HG02763 (cell line): Measurements from ENCODE around the gene NOXO1.
A peak's percentile ranks its signal among the peaks of the same experiment; 100 is the strongest.

ENCODE experiments used
- ATAC-seq: cut with Tn5 transposase; IDR thresholded peaks from one replicate; pipeline ENCODE4 v1.9.1; 2021; ENCODE audit warnings: mild to moderate bottlenecking, moderate library complexity; ENCODE audit not compliant: unreplicated experiment

Gene NOXO1

DNA sequence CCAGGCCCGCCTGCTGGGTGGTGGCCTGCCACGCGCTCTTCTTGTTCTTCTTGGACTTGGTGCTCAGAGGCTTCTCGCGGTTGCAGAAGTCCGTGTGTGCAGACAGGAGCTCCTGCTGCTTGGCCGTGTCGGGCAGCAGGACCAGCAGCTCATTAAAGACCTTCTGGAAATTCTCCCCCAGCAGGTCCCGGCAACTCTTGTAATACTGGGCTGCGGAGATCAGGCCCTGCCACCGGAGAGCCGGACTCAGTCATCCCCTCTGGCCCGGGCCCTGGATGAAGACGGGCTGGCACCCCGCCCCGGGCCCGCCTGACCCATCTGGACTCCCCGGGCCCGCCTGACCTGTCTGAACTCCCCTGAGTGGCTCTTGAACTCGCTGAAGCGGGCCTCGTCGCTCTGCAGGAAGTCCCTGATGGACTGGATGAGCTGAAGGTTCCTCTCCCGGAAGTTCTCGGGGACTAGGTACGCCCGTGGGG lies 17.1 kb upstream of the NOXO1 start:
- no peak for ATAC-seq

DNA sequence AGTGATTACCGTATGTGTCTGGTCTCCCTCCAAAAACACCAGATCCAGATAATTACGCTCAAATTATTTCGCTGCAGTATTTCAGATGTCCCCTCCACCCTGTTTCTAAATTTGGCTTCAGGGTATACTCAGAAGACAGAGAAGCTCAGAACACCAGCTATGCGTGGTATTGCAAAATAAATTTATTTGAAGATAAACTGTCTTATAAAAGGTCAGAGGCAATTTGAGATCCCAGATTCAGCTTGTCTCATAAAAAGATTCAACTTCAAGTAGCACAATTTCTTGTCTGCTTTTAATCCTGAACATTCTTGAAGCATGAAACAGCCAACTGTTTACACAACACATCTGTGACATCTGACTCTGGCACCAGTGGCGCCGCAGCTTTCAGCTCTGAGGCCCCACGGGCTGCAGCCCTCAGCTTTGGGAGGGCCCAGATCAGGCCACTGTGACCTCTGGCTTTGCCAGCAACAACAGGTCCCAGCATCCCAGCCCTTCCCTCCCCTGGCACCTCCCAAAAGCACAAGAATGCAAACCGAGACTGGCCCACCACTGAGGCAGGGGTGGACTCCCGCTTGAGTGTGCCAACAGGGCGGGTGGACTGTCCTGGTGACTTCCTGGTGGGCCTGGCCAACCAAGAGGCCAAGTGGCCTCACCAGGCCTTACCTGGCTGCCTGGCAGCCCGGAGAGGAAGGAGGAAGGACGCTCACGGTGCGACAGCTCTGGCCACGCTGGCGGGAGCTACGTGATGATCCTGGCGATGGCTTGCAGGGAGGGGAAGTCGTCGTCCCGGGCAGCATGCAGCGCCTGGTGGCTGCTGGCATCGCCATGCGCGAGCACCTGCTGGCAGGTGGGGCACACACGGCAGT lies 16.5 kb upstream of the NOXO1 start:
- no peak for ATAC-seq

DNA sequence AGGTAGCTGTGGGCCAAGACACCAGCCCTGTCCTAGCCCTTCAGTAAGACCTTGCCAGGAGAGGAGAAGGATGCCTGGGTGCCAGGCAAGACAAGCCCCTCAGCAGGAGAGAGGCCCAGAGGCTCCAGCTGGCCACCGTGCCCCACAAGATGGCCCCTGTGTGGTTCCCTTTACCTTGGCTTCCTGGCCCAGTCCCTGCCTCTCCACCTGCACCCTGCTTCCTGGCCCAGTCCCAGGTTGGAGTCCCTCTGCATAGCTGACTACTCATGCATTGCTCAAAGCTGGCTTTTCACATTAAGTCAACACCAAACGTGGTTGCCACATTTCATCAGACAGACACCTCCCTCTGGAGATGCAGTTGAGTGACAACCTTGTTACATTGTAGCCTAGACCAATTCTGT lies 12.5 kb upstream of the NOXO1 start:
- no peak for ATAC-seq

DNA sequence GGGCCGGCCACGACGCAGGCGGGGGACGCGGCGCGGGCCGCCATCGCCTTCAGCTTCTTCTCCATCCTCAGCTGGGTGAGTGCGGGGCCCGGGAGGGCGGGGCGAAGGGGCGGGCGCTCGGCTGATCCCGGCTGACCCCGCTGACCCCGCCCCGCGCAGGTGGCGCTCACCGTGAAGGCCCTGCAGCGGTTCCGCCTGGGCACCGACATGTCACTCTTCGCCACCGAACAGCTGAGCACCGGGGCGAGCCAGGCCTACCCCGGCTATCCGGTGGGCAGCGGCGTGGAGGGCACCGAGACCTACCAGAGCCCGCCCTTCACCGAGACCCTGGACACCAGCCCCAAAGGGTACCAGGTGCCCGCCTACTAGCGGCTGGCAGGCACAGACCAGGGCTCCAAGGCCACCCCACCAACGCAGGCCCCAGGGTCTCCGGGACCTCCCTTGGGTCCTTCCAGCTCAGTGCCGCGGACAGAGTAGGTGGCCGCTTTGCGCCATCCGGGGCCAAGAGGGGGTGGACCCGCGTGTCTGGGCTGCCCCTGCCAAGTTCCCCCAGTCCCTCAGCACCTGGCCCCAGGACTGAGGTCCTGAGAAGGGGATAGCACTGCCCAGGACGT lies 11.5 kb upstream of the NOXO1 start:
- no peak for ATAC-seq

DNA sequence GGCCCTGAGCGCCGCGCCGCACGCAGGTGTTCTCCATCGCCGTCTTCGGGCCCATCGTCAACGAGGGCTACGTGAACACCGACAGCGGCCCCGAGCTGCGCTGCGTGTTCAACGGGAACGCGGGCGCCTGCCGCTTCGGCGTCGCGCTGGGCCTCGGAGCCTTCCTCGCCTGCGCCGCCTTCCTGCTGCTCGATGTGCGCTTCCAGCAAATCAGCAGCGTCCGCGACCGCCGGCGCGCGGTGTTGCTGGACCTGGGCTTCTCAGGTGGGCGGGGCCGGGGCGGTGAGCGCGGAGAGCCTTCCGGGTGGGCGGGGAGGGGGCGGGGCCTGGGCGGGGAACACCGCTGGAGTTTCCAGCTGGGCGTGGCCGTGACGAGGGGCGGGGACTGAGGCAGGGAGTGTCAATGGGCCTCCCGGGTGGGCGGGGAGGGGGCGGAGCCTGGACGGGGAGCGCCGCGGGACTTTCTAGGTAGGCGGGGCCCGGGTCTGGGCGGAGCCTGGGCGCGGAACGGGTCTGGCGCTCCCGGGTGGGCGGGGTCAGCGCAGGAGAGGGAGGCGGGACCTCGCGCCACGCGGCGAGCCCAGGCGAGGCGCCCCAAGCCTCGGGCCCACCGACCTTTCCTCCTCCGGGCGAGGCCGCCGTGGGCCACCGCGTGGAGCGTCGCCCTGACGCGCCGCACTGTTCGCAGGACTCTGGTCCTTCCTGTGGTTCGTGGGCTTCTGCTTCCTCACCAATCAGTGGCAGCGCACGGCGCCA lies 10.9 kb upstream of the NOXO1 start:
- peak; percentile 49 for ATAC-seq

DNA sequence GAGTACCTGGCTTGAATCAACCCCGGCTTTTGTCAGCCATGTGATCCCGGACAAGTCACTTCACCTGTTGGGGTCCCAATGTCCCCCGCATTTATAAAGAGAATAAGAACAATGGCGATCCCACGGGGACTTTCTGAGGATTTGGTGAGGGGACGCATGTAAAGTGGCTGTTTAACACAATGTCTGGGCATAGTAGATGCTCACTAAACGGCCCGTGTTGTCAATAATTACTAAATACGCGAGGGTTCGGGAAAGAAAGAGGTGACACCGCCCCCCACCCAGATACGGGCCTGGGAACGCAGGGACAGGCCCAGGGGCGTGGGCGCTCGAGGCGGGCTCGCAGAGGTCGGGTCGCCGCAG lies 10.3 kb upstream of the NOXO1 start:
- no peak for ATAC-seq

DNA sequence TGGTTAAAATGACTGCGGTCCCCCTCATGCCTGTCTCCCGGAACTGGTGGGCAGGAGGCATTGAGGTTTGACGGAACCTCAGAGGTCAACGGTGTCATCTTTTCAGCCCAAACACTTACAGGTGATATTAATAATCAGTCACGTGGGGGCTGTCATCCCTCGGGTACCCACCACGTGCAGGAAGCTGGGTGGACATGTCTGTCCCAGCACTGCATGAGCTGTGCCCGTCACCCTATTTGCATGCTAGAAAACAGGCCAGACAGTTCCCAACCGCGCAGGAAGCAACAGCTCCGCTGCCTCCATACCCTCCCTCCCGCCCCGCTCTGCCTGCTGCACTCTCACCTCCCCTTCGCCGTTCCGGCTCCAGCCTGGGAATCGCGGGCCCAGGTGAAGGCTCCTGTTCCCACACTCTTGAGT lies 9.9 kb upstream of the NOXO1 start:
- ATAC-seq: peak; percentile 31

DNA sequence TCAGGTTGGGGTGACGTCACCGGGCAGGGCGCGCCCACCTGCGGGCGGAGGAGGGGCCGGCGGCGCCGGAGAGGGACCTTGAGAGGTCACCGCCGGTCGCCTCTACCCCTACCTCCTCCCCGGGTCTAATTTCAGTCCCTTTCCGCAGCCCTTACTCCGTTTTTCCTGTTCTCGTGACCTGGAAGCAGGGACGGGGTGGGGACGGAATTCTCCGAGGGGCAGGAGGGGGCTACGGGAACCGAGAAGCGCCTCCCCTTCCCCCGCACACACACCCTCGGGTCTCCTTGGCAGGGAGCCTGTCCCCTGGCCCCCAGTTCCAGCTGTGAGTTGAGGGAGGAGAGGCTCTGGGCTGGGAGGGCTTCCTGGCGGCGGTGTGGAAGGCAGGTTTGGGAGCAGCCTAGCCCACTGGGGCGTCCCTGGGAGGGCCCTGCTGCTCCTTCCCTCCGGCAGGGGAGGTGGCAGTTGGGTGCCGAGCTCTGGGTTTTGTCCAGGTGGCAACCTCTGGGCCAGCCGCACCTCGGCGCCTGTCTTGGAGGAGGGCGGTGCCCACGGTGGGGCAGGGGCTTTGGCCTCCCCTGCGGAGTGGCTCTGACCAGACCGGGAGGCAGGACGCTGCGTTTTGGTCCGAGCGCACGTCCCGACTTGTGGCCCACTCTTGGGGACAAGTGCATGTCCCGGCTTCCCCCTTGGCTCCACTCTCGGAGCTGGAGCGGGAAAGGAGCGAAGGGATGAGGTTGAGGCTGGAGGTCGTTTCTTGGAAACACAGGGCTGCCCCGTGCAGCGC lies 9.3 kb upstream of the NOXO1 start:
- no peak for ATAC-seq

DNA sequence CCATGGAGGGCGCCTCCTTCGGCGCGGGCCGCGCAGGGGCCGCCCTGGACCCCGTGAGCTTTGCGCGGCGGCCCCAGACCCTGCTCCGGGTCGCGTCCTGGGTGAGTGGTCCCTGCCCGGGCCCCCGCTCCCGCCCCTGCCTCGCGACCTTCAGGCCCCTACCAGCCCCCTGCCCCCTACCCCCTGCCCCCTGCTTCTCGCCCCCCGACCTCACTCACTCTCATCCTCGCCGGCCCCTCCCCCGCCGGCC lies 8.8 kb upstream of the NOXO1 start:
- ATAC-seq: no peak

DNA sequence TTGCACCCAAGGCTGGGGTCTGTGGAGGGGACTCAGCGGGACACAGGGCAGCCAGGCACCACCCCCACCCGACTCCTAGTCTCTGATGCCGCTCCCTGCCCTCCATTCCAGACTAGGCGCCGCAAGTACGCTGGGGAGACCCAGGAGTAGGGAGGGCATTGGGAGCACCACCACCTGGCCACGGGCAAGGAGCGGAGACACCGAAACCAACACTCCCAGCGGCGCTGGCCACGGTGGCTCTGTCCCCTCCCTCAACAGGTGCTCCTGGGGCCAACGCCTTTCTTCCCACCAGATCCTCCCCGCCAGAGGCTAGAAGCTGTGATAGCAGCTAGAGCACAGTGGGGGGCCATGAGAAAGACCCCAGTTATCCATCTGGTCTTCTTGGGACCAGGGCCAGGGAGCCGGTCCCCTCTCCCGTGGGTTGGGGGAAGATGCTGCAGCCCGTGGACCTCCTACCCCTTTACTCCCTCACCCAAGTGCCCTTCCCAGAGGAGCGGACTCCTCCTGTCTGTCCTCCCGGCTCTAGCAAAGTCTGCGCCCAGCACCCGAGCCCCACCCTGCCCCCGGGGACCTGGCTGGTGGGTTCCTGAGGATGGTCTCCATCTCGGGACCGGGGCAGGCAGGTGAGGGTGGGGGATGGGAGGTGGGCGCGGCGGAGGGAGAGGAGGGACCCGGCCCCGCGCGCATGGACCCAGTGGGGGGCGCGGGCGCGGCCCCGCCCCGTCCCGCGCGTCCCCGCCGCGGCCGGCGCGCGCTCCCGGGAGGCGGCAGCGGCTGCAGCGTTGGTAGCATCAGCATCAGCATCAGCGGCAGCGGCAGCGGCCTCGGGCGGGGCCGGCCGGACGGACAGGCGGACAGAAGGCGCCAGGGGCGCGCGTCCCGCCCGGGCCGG lies 8.2 kb upstream of the NOXO1 start, which contains the start of gene SYNGR3:
SYNGR3 (plus strand) TSS at position 762 of the 892 bp plus-strand sequence. CDS start 133 bp downstream, outside the sequence.
- ATAC-seq: no peak

DNA sequence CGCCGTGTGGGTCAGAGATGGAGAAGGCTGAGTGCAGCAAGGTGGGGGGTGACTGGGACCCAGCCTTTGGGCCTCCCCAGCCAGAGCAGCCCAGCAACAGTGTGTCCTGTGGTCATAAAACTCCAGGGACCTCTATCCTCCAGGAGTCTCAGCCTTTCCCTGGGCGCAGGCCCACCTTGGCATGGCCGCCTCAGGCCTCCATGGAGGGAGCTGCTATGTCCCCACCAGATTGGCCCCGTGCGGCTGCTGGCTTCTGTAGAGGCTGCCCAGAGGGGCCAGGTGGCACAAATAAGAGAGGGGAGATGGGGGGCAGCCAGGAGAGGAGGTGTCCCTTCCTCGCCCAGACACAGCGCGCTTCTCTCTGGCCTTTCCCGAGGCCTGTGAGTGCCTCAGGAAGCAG lies 5.9 kb upstream of the NOXO1 start:
- no peak for ATAC-seq

DNA sequence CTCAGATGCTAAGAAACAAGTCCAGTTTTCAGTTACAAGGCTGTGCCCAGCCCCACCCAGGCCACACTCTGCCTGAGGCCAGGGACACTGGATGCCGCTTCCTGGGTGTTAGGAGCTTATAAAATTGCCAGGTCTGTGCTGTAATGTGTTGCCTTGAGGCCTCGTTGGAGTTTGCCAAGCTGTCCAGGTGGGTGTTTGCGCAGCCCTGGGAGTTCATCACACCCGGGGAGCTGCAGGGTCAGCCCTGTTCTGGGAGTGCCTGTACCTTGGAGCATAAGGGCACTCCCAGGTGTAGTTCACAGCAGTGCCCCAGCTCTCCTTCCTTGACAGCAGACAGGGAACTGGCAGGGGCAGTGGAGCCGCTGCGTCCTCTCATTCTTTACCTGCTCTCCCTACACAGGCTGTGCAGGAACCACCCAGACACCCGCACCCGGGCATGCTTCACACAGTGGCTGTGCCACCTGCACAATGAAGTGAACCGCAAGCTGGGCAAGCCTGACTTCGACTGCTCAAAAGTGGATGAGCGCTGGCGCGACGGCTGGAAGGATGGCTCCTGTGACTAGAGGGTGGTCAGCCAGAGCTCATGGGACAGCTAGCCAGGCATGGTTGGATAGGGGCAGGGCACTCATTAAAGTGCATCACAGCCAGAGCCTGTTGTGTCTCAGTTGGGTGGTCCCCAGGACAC lies 4.3 kb upstream of the NOXO1 start:
- ATAC-seq: no peak

DNA sequence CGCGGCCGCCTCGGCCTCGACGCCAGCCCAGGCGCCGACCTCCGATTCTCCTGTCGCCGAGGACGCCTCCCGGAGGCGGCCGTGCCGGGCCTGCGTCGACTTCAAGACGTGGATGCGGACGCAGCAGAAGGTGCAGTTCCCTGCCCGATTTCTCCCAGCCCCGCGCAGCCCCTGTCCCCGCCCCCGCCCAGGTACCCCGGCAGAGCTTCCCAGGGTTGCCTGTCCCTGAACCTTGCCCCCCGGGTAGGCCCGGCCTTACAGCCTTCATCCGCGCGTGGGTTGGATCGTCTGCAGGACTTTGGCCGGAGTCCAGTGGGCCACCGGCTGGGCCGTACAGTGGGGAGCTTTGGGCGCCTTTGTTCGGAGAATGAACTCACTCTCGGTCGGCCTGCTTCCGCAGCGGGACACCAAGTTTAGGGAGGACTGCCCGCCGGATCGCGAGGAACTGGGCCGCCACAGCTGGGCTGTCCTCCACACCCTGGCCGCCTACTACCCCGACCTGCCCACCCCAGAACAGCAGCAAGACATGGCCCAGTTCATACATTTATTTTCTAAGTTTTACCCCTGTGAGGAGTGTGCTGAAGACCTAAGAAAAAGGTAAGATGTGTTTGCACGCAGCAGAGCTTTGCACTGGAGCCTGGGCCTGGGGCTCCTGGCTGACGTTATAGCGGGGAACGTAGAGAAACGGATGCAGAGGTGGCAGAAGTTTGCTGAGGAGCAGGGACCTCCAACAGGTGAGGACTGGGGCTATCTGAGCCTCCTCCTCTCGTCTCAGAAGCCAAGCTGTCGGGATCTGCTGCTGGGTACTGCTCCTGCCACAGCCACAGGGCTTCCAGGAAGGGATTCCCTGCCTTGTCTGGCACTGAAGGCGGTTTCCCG lies 3.3 kb upstream of the NOXO1 start:
- peak; percentile 3 for ATAC-seq

DNA sequence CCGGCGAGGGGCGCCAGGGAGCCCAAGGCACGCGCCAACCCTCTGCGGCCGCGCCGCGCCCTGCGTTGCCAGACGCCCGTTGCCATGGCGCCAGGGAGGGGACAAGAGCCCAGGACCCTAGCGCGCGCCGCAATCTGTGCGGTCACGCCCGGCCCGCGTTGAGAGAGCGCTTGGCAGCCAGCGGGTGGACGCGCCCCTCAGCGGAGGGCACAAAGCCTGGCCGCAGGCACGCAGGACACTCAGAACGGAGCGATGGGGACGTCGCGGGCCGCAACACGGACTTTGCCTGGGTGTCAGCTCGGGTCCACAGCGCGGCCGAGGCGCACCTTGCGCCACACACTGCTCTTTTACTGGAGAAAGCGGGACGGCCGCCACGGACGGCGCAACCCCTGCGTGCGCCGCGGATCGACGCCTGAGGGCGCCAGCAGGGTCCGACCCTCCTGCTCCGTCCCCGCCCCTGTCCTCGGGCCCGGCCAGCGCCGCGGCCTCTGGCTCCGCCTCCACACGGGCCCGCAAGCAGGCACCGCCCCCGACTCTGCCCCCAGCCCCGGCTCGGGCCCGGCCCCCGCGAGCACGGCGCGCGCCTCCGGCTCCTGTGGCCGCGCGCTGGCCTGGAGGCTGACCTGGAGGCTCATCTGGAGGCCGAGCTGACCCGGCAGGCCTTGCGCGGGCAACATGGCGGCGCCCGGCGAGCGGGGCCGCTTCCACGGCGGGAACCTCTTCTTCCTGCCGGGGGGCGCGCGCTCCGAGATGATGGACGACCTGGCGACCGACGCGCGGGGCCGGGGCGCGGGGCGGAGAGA lies 2.5 kb upstream of the NOXO1 start, which contains the start of gene GFER:
GFER (plus strand) TSS at position 650 of the 803 bp plus-strand sequence; CDS start at position 676, 26 bp downstream.
- ATAC-seq: peak; percentile 81

DNA sequence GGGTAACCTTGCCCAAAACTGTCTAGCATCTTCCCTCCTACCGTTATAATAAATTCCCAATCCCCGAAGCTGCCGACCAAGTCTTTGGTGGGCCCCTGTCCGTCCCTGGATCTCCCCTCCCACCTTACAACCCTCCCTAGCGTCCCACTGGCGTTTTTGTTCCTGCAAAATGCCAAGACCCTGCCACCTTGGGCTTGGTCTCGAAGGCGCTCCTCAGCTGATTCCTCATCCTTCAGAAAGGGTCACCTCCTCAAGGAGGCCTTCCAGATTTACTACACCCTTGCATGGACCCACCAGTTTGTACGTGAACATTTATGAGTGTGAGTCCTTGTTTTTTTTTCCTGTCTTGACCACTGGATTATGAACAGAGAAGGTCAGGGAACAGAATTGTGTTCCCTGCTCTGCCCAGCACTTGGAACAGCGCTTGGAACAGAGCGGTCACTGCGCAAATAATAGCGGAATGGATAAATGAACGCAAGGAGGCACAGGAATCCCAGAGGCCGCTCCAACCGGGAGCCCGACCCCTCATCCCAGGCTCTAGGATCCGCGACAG lies 1.8 kb upstream of the NOXO1 start:
- ATAC-seq: no peak

DNA sequence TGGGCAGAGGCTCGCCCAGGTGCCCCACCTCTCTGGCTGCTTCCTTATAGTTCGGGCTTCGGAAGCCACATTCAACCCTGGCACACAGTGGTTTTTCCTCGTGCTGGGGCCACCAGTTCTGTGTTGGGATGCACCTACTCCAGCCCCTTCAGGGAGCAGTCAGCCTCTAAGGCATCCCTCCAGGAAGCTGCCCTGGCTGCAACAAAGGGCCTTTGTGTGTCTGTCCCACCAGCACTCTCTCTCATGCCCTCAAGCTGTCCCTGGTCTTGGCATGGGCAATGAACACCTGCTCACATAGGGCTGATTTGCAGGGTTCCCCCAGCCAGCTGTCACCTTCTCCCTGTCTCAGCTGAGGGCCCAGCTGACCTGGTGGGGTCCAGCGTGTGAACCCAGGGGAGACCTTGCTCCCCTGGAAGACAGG lies 754 bp upstream of the NOXO1 start:
- no peak for ATAC-seq

DNA sequence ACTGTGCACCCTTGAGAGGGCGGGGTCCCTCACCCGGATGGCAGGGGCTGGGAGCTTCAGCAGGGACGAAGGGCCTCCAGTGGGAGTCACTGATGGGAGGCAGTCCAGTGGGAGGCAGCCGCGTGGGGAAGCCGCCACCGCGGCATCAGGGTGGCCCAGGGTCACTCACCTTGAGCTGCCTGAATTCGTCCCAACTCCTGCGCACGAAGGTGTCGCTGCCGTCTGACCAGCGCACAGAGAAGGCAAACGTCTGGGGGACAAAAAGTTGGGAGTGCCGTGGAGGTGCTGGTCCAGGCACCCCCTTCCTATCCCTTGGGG lies 540 bp downstream of the NOXO1 start:
- no peak for ATAC-seq
